GM19372 (cell line): ENCODE data around the gene RBM20.

Source experiments
- ATAC-seq: cut with Tn5 transposase; IDR thresholded peaks from one replicate; pipeline ENCODE4 v1.9.1; 2021; ENCODE audit warnings: mild to moderate bottlenecking, low read depth, moderate library complexity; ENCODE audit not compliant: unreplicated experiment

Gene RBM20

GRCh38 chr10:110802551-110803238 is 158.6 kb downstream of the RBM20 start:
- no peak for ATAC-seq

- no peak for ATAC-seq
These were observed 159.2 kb downstream of the RBM20 start for GRCh38 chr10:110803239-110803749.

- ATAC-seq = peak; percentile 56
These were observed 159.7 kb downstream of the RBM20 start for GRCh38 chr10:110803830-110804338.

- no peak for ATAC-seq
These were observed 160.2 kb downstream of the RBM20 start for GRCh38 chr10:110804376-110804775.

- no peak for ATAC-seq
These were observed 161.2 kb downstream of the RBM20 start for GRCh38 chr10:110805292-110805691.

- no peak for ATAC-seq
These were observed 162.2 kb downstream of the RBM20 start for GRCh38 chr10:110806335-110806734.

GRCh38 chr10:110808123-110808522 is 164.0 kb downstream of the RBM20 start:
- no peak for ATAC-seq

GRCh38 chr10:110808615-110809014 is 164.5 kb downstream of the RBM20 start:
- no peak for ATAC-seq

- ATAC-seq = no peak
These were observed 166.5 kb downstream of the RBM20 start for GRCh38 chr10:110810625-110811024.

- no peak for ATAC-seq
These were observed 167.8 kb downstream of the RBM20 start for GRCh38 chr10:110811791-110812581.

- no peak for ATAC-seq
These were observed 168.4 kb downstream of the RBM20 start for GRCh38 chr10:110812583-110812982.

GRCh38 chr10:110813743-110814472 is 169.8 kb downstream of the RBM20 start:
- ATAC-seq = no peak

- no peak for ATAC-seq
These were observed 171.3 kb downstream of the RBM20 start for GRCh38 chr10:110815354-110816004.

GRCh38 chr10:110817614-110818013 is 173.5 kb downstream of the RBM20 start:
- no peak for ATAC-seq

- ATAC-seq = no peak
These were observed 174.4 kb downstream of the RBM20 start for GRCh38 chr10:110818311-110819256.

- no peak for ATAC-seq
These were observed 176.2 kb downstream of the RBM20 start for GRCh38 chr10:110820321-110820814.

- no peak for ATAC-seq
These were observed 177.4 kb downstream of the RBM20 start for GRCh38 chr10:110821508-110821907.

- ATAC-seq = no peak
These were observed 178.0 kb downstream of the RBM20 start for GRCh38 chr10:110822035-110822711.
